Parathyroid adenoma (tissue), 2 donors: ENCODE results near the gene PLK1.

ENCODE experiments used
- H2AFZ ChIP-seq: fragments of 300-600 bp; sonication (generic); one replicate; pipeline ENCODE4 v1.7.0; 2017; ENCODE audit warnings: antibody characterized with exemption, mild to moderate bottlenecking
- H3K27ac ChIP-seq: fragments of 300-600 bp; sonication (generic); one replicate; pipeline ENCODE4 v1.7.0; 2017
- H3K27me3 ChIP-seq: fragments of 300-600 bp; sonication (generic); one replicate; pipeline ENCODE4 v1.7.0; 2017; ENCODE audit warnings: low read length; ENCODE audit not compliant: control insufficient read depth, insufficient read depth
- H3K36me3 ChIP-seq: fragments of 300-600 bp; sonication (generic); one replicate; pipeline ENCODE4 v1.7.0; 2017; ENCODE audit warnings: low read length; ENCODE audit not compliant: control insufficient read depth, insufficient read depth
- H3K4me1 ChIP-seq: fragments of 300-600 bp; sonication (generic); one replicate; pipeline ENCODE4 v1.7.0; 2017; ENCODE audit warnings: control low read depth
- H3K4me2 ChIP-seq: fragments of 300-600 bp; sonication (generic); one replicate; pipeline ENCODE4 v1.7.0; 2017; ENCODE audit warnings: low read length
- H3K4me3 ChIP-seq: fragments of 300-600 bp; sonication (generic); one replicate; pipeline ENCODE4 v1.7.0; 2017; ENCODE audit warnings: low read depth, low read length
- H3K79me2 ChIP-seq: fragments of 300-600 bp; sonication (generic); one replicate; pipeline ENCODE4 v1.7.0; 2017; ENCODE audit warnings: control low read depth
- H3K9ac ChIP-seq: fragments of 300-600 bp; sonication (generic); one replicate; pipeline ENCODE4 v1.7.0; 2017; ENCODE audit warnings: mild to moderate bottlenecking
- H3K9me3 ChIP-seq: fragments of 300-600 bp; sonication (generic); one replicate; pipeline ENCODE4 v1.7.0; 2017; ENCODE audit warnings: low read length; ENCODE audit not compliant: control insufficient read depth
- TF ChIP-seq, protein P1 (sequence below): fragments of 300-600 bp; sonication (generic); IDR thresholded peaks from one replicate; pipeline ENCODE4 v1.7.0; 2017; ENCODE audit warnings: antibody characterized with exemption, mild to moderate bottlenecking
- donor health status: primary hyperparathyroidism.

Gene PLK1

DNA sequence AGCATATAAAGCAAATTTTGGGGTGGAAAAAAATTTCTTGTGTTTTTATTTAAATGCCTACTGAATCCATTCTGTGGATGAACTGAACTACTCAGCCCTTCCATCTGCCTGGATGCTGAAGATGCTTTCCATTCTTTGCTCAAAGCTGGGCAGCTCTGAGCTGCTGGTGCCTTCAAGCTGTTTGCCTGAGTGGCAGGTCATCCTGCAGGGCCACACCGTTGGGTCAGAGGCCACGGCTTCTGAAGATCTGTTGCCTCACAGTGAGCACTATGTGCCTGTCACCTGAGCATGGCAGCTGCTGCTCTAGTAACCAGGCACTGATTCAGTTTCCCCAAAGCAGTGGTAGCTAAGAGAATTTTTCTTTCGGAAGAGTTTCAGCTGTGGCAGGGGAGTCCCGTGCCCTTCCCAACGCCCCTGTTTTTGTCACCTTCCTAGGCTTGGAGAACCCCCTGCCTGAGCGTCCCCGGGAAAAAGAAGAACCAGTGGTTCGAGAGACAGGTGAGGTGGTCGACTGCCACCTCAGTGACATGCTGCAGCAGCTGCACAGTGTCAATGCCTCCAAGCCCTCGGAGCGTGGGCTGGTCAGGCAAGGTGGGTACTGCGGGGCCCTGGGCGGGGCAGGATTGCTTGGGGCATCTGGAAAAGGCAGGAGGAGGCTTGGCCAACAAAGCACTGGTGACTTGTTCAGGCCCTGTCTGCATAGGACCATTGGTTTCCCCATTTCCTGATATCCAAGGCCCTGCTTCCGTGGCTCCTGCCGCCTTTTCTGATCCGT is 8.5 kb downstream of the PLK1 start:
- Histone ChIP-seq H3K4me2 (no peak overlapping the region), H2AFZ (no peak overlapping the region), H3K9me3 (no peaks in the 10 kb centered on the region), H3K27ac (no peak overlapping the region), H3K4me1 (no peaks in the 10 kb centered on the region), H3K79me2 (no peaks in the 10 kb centered on the region), H3K27me3 (no peaks in the 10 kb centered on the region), H3K4me3 (no peak overlapping the region), H3K36me3 (no peaks in the 10 kb centered on the region), H3K9ac (no peak overlapping the region)
- TF ChIP-seq, protein P1, sequence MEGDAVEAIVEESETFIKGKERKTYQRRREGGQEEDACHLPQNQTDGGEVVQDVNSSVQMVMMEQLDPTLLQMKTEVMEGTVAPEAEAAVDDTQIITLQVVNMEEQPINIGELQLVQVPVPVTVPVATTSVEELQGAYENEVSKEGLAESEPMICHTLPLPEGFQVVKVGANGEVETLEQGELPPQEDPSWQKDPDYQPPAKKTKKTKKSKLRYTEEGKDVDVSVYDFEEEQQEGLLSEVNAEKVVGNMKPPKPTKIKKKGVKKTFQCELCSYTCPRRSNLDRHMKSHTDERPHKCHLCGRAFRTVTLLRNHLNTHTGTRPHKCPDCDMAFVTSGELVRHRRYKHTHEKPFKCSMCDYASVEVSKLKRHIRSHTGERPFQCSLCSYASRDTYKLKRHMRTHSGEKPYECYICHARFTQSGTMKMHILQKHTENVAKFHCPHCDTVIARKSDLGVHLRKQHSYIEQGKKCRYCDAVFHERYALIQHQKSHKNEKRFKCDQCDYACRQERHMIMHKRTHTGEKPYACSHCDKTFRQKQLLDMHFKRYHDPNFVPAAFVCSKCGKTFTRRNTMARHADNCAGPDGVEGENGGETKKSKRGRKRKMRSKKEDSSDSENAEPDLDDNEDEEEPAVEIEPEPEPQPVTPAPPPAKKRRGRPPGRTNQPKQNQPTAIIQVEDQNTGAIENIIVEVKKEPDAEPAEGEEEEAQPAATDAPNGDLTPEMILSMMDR = no peak

DNA sequence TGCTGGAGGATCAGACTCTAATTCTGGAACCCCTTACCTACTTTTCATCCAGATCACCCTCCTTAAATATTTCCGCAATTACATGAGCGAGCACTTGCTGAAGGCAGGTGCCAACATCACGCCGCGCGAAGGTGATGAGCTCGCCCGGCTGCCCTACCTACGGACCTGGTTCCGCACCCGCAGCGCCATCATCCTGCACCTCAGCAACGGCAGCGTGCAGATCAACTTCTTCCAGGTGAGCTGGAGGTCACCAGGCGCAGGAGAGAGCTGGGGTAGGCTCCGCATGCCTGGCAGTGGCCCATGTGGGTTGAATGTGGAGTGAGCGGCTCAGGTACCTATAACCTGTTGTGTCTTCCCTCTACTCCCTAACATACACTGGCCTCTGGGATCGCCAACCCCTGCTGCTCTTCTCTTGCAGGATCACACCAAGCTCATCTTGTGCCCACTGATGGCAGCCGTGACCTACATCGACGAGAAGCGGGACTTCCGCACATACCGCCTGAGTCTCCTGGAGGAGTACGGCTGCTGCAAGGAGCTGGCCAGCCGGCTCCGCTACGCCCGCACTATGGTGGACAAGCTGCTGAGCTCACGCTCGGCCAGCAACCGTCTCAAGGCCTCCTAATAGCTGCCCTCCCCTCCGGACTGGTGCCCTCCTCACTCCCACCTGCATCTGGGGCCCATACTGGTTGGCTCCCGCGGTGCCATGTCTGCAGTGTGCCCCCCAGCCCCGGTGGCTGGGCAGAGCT is 10.9 kb downstream of the PLK1 start:
- no peak overlapping the region for H3K4me2 ChIP-seq
- H3K9ac ChIP-seq = no peak overlapping the region
- H3K4me3 ChIP-seq = no peak overlapping the region
- H2AFZ ChIP-seq = no peak overlapping the region
- no peaks in the 10 kb centered on the region for H3K9me3 ChIP-seq
- peaks cover under 1% of the 10 kb centered on the region for H3K4me1 ChIP-seq
- H3K79me2 ChIP-seq = no peaks in the 10 kb centered on the region
- no peaks in the 10 kb centered on the region for H3K36me3 ChIP-seq
- H3K27ac ChIP-seq = no peak overlapping the region
- no peaks in the 10 kb centered on the region for H3K27me3 ChIP-seq
- TF ChIP-seq, protein P1 = no peak

DNA sequence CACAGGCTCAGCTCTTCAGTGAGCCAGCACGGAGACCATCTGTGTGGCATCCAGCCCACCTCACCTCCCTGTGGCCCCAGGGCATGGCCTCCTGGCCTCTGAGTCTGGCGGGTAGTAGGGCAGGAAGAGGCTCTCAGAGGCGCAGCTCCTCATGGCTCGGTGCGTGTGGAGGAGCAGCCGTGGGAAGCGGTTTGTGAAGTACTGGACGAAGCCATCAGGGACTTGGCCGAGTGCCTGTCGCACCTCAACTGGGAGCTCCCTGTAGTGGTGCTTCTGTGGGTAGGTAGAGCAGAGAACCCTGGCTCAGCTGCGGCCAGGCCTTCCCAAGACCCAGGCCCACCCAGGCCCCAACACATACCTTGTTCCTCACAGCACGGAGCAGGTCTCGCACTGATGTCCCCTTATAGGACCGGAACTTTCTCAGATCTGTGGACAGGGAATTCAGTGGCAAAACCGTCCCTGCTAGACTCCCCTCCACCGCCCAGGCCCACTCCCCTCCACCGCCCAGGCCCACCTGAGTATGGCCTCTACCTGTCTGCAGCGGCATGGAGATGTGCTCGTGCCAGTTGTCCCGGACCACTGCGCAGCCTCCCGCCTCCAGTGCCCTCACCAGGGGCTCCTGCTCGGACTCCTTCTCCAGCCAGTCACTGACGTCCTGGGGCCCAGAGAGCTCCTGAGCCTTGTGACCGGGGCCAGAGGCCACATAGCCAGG is 12.2 kb downstream of the PLK1 start:
- no peak overlapping the region for H3K27ac ChIP-seq
- H2AFZ ChIP-seq = no peak overlapping the region
- peaks cover 2% of the 10 kb centered on the region for H3K4me1 ChIP-seq
- H3K4me2 ChIP-seq = no peak overlapping the region
- H3K79me2 ChIP-seq = no peaks in the 10 kb centered on the region
- H3K4me3 ChIP-seq = no peak overlapping the region
- no peaks in the 10 kb centered on the region for H3K27me3 ChIP-seq
- TF ChIP-seq, protein P1 = no peak
- no peaks in the 10 kb centered on the region for H3K36me3 ChIP-seq
- H3K9ac ChIP-seq = no peak overlapping the region
- no peaks in the 10 kb centered on the region for H3K9me3 ChIP-seq

DNA sequence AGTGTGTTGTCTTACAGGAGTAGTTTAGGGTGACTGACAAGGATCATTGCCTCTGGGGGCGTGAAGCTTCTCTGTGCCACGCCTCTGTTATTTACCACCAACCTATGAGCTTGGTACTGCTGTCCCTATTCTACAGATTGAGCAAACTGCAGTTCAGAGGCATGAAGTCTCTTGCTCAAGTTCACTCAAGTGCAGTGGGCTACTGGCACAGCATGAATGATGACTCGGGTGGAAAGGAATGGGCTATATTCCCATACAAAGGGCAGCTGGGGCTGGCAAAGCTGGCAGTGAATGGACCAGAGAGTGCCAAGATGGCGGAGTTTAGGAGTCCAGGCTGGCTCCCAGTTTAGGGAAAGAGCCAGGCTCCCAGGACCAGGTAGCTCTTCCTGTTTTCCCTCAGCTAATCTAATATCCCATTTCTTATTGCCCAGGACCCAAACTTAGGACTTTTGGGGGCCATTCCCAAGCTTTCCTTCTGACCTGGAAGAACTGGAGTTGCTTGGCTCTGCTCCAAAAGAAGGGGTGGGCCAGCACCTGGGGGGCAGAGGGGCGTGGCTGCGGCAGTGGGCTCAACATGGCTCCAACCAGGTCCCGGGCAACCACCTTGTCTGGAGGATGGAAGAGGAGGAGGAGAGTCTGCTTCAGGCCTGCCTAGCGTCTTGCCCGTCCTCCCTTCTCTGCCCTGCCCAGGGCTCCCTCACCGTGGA is 12.9 kb downstream of the PLK1 start:
- H3K4me1 ChIP-seq = peaks cover 2% of the 10 kb centered on the region
- H3K27ac ChIP-seq = no peak overlapping the region
- H3K9ac ChIP-seq = no peak overlapping the region
- H3K27me3 ChIP-seq = no peaks in the 10 kb centered on the region
- no peak overlapping the region for H2AFZ ChIP-seq
- no peaks in the 10 kb centered on the region for H3K36me3 ChIP-seq
- no peaks in the 10 kb centered on the region for H3K79me2 ChIP-seq
- H3K4me2 ChIP-seq = no peak overlapping the region
- no peaks in the 10 kb centered on the region for H3K9me3 ChIP-seq
- TF ChIP-seq, protein P1 = no peak
- H3K4me3 ChIP-seq = no peak overlapping the region
